Measurements from ENCODE around the gene ARHGEF38. TPM values are rescaled to one million over a fixed set of nuclear protein-coding genes. Genes with fewer than 3 reads are reported as not detected.

The ARHGEF38 gene
- total RNA-seq, 1 experiment from 2014 or later: not detected

DNA sequence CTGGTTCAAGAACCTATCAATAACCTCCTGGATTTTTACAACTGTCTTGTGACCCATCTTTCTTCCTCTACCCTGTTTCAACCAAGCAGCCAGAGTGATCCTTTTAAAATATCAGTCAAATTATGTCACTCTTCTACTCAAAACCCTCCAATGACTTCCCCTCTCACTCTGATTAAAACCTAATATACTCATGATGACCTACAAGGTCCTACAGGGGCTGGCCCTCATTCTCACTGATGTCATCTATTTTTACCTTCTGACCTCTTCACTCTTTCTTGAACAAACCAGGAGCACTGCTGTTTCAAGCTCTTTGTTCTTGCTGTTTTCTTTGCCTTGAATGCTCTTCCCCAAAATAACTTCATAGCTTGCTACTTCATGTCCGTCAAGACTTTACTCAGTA, 48.5 kb downstream of the ARHGEF38 start:
- no peak overlapping the region for H3K4me3 ChIP-seq (ENCODE audit: low read depth, low read length, poor library complexity, severe bottlenecking)
- no peak overlapping the region for H3K27ac ChIP-seq (ENCODE audit: low read depth, low read length, poor library complexity, severe bottlenecking)
- intact Hi-C loops (cut with micrococcal nuclease; ENCODE audit: unreplicated experiment): no loop called here
- peaks cover 7% of the 10 kb centered on the region for H3K4me1 ChIP-seq (ENCODE audit: insufficient read depth, low read length, poor library complexity, severe bottlenecking)
- no peak for DNase-seq (ENCODE audit: low spot score)
- CTCF ChIA-PET: no interaction called here
- no peaks in the 10 kb centered on the region for H3K36me3 ChIP-seq (ENCODE audit: insufficient read depth, low read length, poor library complexity, severe bottlenecking)
- TF ChIP-seq, protein P1, sequence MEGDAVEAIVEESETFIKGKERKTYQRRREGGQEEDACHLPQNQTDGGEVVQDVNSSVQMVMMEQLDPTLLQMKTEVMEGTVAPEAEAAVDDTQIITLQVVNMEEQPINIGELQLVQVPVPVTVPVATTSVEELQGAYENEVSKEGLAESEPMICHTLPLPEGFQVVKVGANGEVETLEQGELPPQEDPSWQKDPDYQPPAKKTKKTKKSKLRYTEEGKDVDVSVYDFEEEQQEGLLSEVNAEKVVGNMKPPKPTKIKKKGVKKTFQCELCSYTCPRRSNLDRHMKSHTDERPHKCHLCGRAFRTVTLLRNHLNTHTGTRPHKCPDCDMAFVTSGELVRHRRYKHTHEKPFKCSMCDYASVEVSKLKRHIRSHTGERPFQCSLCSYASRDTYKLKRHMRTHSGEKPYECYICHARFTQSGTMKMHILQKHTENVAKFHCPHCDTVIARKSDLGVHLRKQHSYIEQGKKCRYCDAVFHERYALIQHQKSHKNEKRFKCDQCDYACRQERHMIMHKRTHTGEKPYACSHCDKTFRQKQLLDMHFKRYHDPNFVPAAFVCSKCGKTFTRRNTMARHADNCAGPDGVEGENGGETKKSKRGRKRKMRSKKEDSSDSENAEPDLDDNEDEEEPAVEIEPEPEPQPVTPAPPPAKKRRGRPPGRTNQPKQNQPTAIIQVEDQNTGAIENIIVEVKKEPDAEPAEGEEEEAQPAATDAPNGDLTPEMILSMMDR (conservative IDR thresholded peaks at IDR 0.05; ENCODE audit: low read depth, low read length): no peak
- no peak for TF ChIP-seq EZH2 (IDR thresholded peaks at IDR 0.05; ENCODE audit: borderline replicate concordance, low read depth, low read length, poor library complexity, severe bottlenecking)
- no peaks in the 10 kb centered on the region for H3K9me3 ChIP-seq (ENCODE audit: low read depth, low read length, poor library complexity, severe bottlenecking)
- POLR2A ChIA-PET (ENCODE audit: low non-redundant PET): interaction anchor here (0.6 kb wide), 1 partner anchor 752 kb away, joined by 3 read pairs; no protein-coding TSS in a partner anchor
- H3K27me3 ChIP-seq (replicated peaks; ENCODE audit: insufficient read depth, low read depth, low read length, poor library complexity): no peaks in the 10 kb centered on the region
- no TSS peak for BruUV-seq (replicated peaks)

DNA sequence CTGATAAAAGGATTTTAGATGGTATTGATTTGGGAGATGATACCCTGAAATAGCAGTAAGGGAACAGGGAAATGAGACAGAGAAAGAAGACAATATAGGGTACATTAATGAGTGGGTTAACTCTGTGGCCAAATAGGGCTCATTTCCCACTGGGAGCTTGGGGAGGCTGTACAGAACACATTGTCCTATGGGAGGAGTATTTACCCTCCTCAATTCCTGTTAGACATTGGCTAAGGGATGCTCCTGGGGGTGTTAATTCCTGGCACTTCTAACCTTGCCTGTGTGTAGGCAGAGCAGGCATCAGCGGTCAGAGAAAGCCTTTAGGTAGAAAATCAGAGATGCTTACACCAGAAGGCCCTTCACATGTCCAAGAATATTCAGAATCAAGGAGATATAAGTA, 49.0 kb downstream of the ARHGEF38 start:
- Histone ChIP-seq H3K4me3 (ENCODE audit: low read depth, low read length, poor library complexity, severe bottlenecking) (no peak overlapping the region), H3K27ac (ENCODE audit: low read depth, low read length, poor library complexity, severe bottlenecking) (no peak overlapping the region), H3K9me3 (ENCODE audit: low read depth, low read length, poor library complexity, severe bottlenecking) (no peaks in the 10 kb centered on the region), H3K36me3 (ENCODE audit: insufficient read depth, low read length, poor library complexity, severe bottlenecking) (no peaks in the 10 kb centered on the region), H3K4me1 (ENCODE audit: insufficient read depth, low read length, poor library complexity, severe bottlenecking) (peaks cover 9% of the 10 kb centered on the region), H3K27me3 (replicated peaks; ENCODE audit: insufficient read depth, low read depth, low read length, poor library complexity) (no peaks in the 10 kb centered on the region)
- DNase-seq (ENCODE audit: low spot score): no peak
- TF ChIP-seq, protein P1 (conservative IDR thresholded peaks at IDR 0.05; ENCODE audit: low read depth, low read length): no peak
- TF ChIP-seq EZH2 (IDR thresholded peaks at IDR 0.05; ENCODE audit: borderline replicate concordance, low read depth, low read length, poor library complexity, severe bottlenecking): no peak
- no TSS peak for BruUV-seq (replicated peaks)
- intact Hi-C loops (cut with micrococcal nuclease; ENCODE audit: unreplicated experiment): no loop called here
- ChIA-PET POLR2A (ENCODE audit: low non-redundant PET) (interaction anchor here (0.6 kb wide), 1 partner anchor 752 kb away, joined by 3 read pairs; no protein-coding TSS in a partner anchor), CTCF (no interaction called here)

DNA sequence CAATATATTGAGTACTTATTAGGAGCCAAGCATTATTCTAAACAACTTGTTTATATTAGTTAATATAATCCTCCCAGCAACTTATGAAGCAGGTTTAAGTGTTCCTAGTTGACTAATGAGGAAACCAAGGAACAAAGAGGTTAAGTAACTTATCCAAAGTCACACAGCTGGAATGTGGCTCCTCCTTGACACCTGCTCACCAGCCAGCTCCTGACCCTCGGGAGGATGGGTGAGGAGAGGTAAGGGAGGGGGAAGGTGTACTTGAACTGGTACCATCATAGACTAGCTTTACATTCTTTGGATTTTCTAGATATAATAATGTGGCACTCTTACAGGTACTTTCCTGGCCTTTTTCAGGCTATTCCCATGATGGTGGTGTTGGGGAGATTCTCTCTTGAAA, 50.7 kb downstream of the ARHGEF38 start:
- no peak for DNase-seq (ENCODE audit: low spot score)
- Histone ChIP-seq H3K36me3 (ENCODE audit: insufficient read depth, low read length, poor library complexity, severe bottlenecking) (no peaks in the 10 kb centered on the region), H3K27ac (ENCODE audit: low read depth, low read length, poor library complexity, severe bottlenecking) (no peak overlapping the region), H3K4me1 (ENCODE audit: insufficient read depth, low read length, poor library complexity, severe bottlenecking) (peaks cover 9% of the 10 kb centered on the region), H3K4me3 (ENCODE audit: low read depth, low read length, poor library complexity, severe bottlenecking) (no peak overlapping the region), H3K27me3 (replicated peaks; ENCODE audit: insufficient read depth, low read depth, low read length, poor library complexity) (no peaks in the 10 kb centered on the region), H3K9me3 (ENCODE audit: low read depth, low read length, poor library complexity, severe bottlenecking) (no peaks in the 10 kb centered on the region)
- ChIA-PET POLR2A (ENCODE audit: low non-redundant PET) (no interaction called here), CTCF (no interaction called here)
- BruUV-seq (replicated peaks): no TSS peak
- TF ChIP-seq, protein P1 (conservative IDR thresholded peaks at IDR 0.05; ENCODE audit: low read depth, low read length): no peak
- TF ChIP-seq EZH2 (IDR thresholded peaks at IDR 0.05; ENCODE audit: borderline replicate concordance, low read depth, low read length, poor library complexity, severe bottlenecking): no peak
- intact Hi-C loops (cut with micrococcal nuclease; ENCODE audit: unreplicated experiment): no loop called here
